GM21526 (cell line): Measurements from ENCODE around the gene EZR.

Experiments used
- ATAC-seq: cut with Tn5 transposase; IDR thresholded peaks from one replicate; pipeline ENCODE4 v1.9.1; 2021; ENCODE audit warnings: moderate library complexity; ENCODE audit not compliant: unreplicated experiment, low FRiP score

EZR gene

GRCh38 chr6:158780246-158780884, 38.8 kb downstream of the EZR start:
- no peak for ATAC-seq

- no peak for ATAC-seq
Observed at GRCh38 chr6:158778005-158778527, 41.1 kb downstream of the EZR start.

- ATAC-seq = no peak
Observed at GRCh38 chr6:158777510-158777909, 41.7 kb downstream of the EZR start.

- no peak for ATAC-seq
Observed at GRCh38 chr6:158776737-158777136, 42.4 kb downstream of the EZR start.

- no peak for ATAC-seq
Observed at GRCh38 chr6:158775832-158776231, 43.3 kb downstream of the EZR start.

GRCh38 chr6:158774717-158775449, 44.3 kb downstream of the EZR start:
- no peak for ATAC-seq

- ATAC-seq = no peak
Observed at GRCh38 chr6:158773581-158774449, 45.4 kb downstream of the EZR start.

- ATAC-seq = no peak
Observed at GRCh38 chr6:158772851-158773371, 46.3 kb downstream of the EZR start.

GRCh38 chr6:158772172-158772571, 47.0 kb downstream of the EZR start:
- ATAC-seq = no peak

GRCh38 chr6:158771399-158772152, 47.6 kb downstream of the EZR start:
- no peak for ATAC-seq

- ATAC-seq = no peak
Observed at GRCh38 chr6:158770533-158771330, 48.4 kb downstream of the EZR start.

GRCh38 chr6:158769771-158770432, 49.3 kb downstream of the EZR start:
- ATAC-seq = no peak

GRCh38 chr6:158769234-158769770, 49.9 kb downstream of the EZR start:
- ATAC-seq = no peak

- no peak for ATAC-seq
Observed at GRCh38 chr6:158768436-158768835, 50.7 kb downstream of the EZR start.

- no peak for ATAC-seq
Observed at GRCh38 chr6:158767709-158768108, 51.5 kb downstream of the EZR start.

GRCh38 chr6:158766621-158767455, 52.3 kb downstream of the EZR start:
- no peak for ATAC-seq

- ATAC-seq = no peak
Observed at GRCh38 chr6:158765499-158766068, 53.6 kb downstream of the EZR start.
